ENCODE results near the gene BATF3.

GRCh38 chr1:212743901-212744475 lies 44.3 kb upstream of the BATF3 start:
- TF ChIP-seq, protein P1, sequence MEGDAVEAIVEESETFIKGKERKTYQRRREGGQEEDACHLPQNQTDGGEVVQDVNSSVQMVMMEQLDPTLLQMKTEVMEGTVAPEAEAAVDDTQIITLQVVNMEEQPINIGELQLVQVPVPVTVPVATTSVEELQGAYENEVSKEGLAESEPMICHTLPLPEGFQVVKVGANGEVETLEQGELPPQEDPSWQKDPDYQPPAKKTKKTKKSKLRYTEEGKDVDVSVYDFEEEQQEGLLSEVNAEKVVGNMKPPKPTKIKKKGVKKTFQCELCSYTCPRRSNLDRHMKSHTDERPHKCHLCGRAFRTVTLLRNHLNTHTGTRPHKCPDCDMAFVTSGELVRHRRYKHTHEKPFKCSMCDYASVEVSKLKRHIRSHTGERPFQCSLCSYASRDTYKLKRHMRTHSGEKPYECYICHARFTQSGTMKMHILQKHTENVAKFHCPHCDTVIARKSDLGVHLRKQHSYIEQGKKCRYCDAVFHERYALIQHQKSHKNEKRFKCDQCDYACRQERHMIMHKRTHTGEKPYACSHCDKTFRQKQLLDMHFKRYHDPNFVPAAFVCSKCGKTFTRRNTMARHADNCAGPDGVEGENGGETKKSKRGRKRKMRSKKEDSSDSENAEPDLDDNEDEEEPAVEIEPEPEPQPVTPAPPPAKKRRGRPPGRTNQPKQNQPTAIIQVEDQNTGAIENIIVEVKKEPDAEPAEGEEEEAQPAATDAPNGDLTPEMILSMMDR (IDR thresholded peaks at IDR 0.05; ENCODE audit: low read depth, low read length) = no peak
- TF ChIP-seq EZH2phosphoT487 (IDR thresholded peaks at IDR 0.05; ENCODE audit: low read depth) = no peak
